ENCODE measurements around the gene PRR12. TPM values are rescaled to one million over a fixed set of nuclear protein-coding genes. Genes with fewer than 3 reads are reported as not detected.

PRR12 gene
- total and polyA plus RNA-seq, 9 of the 15 experiments (the other 6 are each of a cell fraction or from before 2014, with no cell fraction given) = 0.01 to 21.1 (median 0.98) TPM

DNA sequence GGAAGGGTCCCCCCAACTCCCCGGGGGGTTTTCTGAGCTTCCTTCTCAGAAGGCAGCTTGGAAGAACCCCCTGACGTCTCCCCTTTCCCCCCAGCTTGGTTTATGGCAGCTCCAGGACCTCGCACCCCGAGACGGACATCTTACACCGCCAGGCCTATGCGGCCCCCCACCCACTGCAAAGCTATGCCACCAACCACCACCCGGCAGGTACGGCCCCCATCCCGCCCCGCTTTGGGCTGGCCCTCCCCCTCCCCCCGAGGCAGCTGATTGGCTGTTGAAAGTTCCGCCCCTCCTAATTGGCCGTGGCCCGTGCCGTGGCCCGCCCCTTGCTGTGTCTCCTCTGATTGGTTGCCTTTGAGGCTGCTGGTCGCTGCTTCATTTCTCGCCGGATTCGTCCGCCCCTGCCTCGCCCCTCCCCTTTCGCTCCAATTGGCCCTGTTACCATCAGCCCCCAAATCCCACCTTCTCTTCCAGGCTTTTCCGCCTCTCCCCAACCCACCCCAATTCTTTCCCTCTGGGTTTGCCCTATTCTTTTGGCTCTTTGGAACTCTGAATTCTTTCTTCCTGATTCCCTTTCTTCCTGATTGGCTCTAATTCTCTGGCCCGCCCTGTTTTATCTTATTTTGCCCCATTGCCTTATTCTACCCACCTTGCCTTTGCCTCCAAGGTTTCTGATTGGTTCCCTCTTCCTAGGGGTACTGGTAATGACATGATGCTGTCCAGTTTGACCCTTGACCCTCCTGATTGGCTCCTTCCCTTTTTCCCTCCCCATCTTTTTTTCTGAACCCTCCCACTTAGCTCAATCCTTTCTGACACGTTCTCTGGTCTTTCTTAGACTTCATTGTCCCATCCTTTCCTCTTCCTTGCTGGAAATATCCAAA is 2.5 kb downstream of the PRR12 start (continued):
- TF ChIP-seq, protein P1, sequence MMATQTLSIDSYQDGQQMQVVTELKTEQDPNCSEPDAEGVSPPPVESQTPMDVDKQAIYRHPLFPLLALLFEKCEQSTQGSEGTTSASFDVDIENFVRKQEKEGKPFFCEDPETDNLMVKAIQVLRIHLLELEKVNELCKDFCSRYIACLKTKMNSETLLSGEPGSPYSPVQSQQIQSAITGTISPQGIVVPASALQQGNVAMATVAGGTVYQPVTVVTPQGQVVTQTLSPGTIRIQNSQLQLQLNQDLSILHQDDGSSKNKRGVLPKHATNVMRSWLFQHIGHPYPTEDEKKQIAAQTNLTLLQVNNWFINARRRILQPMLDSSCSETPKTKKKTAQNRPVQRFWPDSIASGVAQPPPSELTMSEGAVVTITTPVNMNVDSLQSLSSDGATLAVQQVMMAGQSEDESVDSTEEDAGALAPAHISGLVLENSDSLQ (IDR thresholded peaks at IDR 0.05) = peak; percentile 52; the same call in 1 of the 2 replicates
- TF ChIP-seq E2F4 (CRISPR knock-in tag; IDR thresholded peaks at IDR 0.05; ENCODE audit: low read depth) (no peak), DIDO1 (tag; IDR thresholded peaks at IDR 0.05; ENCODE audit: low read depth) (no peak), CBX5 (IDR thresholded peaks at IDR 0.05; ENCODE audit: borderline replicate concordance, low read depth) (no peak), ESRRB (CRISPR knock-in tag; IDR thresholded peaks at IDR 0.05; ENCODE audit: borderline replicate concordance) (no peak), SRF (CRISPR knock-in tag; IDR thresholded peaks at IDR 0.05) (no peak), GATA2 (CRISPR knock-in tag; IDR thresholded peaks at IDR 0.05) (no peak), SRSF7 (optimal IDR thresholded peaks at IDR 0.05; ENCODE audit: low read depth, low read length) (no peak), REST (IDR thresholded peaks at IDR 0.05; ENCODE audit: borderline replicate concordance) (peak; percentile 48; the same call in 1 of the 2 replicates), REST (CRISPR knock-in tag; IDR thresholded peaks at IDR 0.05; ENCODE audit: low read depth) (no peak), RNF2 (IDR thresholded peaks at IDR 0.05) (no peak), ATF6 (CRISPR knock-in tag; IDR thresholded peaks at IDR 0.05) (no peak), PPARD (CRISPR knock-in tag; IDR thresholded peaks at IDR 0.05) (no peak), HEY1 (CRISPR knock-in tag; IDR thresholded peaks at IDR 0.05; ENCODE audit: borderline replicate concordance) (no peak), HDAC6 (IDR thresholded peaks at IDR 0.05; ENCODE audit: low read depth, low read length) (no peak)

Measured in K562 (cell line).